NCI-H1436 treated with DMSO at 0.1 percent for 48 hours (cell line): Measurements from ENCODE around the gene TREM1.
"Not testable (repeated sequence)": the region's sequence is repeated elsewhere in the genome, so short reads cannot be mapped to it uniquely, and the experiment has no call there.

Experiments used
- DNase-seq: peaks from one replicate; lab custom pipeline; 2025; lab: John Stamatoyannopoulos, UW

TREM1 gene

GRCh38 chr6:41286544-41287346 lies at the start of gene TREM1:
TSS of gene TREM1 (minus strand) at chr6:41286682. CDS start at chr6:41286655, 27 bp downstream.
- DNase-seq = no peak

- no peak for DNase-seq
Measured at GRCh38 chr6:41335943-41336342, 49.5 kb upstream of the TREM1 start.

DNA sequence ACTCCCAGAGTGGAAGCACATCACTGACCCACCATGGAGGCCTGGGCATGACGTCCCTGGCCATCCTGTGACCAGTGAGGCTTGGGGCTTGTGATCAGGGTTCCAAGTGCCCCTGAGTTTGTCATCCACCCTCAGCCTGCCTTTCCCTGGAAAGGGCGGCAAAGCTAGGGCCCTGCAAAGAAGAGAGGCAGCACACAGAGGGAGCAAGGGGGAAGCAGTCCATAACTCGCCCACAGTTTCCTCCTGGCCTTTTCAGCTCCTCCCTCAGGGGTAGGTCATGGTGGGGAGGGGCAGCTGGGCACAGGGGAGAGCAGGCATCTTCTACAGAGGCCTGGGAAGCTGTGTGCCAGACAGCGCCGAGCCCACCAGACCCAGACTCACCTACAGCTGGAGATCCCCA lies 48.8 kb upstream of the TREM1 start, which contains the start of gene NCR2:
NCR2 (plus strand) TSS at position 313 of the 400 bp plus-strand sequence. CDS start 269 bp downstream, outside the sequence.
- DNase-seq = no peak

DNA sequence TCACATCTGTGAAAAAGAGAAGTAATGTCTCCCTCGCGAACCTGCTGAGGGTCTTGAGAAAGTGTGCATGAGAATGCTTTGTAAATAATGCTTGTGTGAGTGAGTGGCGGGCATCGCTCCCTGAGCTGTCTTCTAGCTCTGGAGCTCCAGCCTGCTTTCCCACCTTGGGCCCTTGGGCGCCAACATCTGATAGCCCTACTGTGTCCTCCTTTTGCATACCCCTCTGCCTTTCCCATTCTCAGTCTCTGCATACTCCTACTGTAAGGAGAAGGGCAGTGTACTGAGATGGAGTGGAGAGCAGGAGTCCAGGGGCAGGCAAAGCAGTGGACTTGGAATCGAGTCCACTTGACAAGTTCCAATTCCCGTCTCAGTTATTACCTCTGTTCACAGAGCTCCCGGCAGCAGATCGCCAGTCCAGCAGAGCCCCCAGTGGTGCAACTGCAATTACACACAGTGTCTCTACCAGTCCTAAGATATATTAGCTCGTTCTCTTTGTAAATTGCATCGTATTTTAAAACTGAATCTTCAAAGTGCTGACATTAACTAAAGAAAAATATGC lies 48.1 kb upstream of the TREM1 start:
- DNase-seq = no peak

GRCh38 chr6:41332842-41333736 lies 46.6 kb upstream of the TREM1 start:
- DNase-seq = no peak

DNA sequence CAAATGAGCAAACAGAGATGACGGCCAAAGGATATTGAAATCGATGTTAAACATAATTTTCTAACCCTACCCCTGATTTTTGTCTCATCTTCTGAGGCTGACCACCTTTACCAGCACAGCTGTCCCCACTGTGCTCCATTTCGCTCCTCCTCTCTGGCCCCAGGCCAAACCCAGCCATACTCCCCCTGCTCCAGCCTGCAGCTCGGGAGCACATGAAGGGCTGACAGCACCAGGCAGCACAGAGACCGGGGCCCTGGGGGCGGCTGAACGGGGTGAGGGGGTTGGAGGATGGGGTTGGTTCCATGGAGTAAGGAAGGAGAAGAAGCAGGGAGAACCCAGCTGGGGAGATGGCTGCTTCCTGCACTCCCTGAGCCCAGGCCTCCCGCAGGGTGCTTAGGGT lies 45.8 kb upstream of the TREM1 start:
- no peak for DNase-seq

DNA sequence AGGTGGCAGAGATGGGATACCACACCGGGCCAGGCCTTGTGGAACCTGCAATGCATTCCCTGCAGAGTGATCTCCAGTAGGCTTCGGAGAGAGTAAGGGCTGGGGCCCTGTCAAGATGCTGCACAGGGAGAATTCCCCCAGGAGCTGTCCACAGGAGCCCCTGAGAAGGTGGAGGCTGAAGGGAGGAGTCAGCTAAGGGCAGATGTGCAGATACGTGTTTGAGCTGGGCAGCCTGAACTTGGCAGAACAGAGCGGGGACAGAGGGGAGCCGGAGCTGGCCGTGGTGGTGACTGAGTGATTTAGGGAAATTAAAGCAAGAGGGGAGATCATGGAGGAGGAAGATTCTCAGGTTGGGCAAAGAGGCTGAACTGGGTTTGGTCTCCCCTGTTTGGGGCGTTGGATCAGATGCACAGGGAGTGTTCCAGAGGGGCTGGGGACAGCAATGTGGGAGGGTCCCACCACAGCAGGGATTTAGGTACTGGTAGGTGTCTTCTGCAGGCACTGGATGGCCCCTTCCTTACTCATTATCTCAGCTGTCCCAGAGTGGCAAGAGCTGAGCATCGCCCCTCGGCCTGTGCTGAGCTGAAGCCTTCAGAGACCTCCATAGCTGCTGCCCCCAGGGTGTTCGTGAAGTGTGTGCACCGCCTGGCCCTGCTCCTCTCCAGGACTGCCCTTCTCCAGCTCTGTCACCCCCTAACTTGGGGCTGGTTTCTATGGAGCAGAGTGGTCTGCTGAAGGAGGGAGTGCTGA lies 45.1 kb upstream of the TREM1 start:
- DNase-seq = no peak

GRCh38 chr6:41327177-41327576 lies 40.7 kb upstream of the TREM1 start:
- DNase-seq = no peak

GRCh38 chr6:41326092-41326491 lies 39.6 kb upstream of the TREM1 start:
- no peak for DNase-seq

- no peak for DNase-seq
Measured at GRCh38 chr6:41325446-41326066, 39.1 kb upstream of the TREM1 start.

DNA sequence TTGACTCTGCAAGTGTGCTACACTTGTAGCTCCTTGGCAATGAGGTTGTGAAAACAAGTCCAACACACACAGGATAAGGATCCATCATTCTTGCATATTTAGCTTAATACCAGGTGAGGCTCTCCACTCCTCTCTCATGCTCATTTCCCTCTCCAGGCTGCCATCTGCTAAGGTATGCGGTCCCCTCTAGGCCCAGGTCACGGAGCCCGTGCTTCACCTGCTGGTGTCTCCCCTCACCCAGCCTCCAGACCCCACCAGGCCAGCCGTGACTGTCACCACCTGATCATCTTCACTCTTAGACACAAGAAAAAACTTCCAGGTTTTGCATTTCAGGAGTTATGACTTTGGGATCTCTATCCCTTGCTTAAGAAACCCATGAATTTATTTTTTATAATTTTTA lies 34.7 kb upstream of the TREM1 start:
- no peak for DNase-seq

DNA sequence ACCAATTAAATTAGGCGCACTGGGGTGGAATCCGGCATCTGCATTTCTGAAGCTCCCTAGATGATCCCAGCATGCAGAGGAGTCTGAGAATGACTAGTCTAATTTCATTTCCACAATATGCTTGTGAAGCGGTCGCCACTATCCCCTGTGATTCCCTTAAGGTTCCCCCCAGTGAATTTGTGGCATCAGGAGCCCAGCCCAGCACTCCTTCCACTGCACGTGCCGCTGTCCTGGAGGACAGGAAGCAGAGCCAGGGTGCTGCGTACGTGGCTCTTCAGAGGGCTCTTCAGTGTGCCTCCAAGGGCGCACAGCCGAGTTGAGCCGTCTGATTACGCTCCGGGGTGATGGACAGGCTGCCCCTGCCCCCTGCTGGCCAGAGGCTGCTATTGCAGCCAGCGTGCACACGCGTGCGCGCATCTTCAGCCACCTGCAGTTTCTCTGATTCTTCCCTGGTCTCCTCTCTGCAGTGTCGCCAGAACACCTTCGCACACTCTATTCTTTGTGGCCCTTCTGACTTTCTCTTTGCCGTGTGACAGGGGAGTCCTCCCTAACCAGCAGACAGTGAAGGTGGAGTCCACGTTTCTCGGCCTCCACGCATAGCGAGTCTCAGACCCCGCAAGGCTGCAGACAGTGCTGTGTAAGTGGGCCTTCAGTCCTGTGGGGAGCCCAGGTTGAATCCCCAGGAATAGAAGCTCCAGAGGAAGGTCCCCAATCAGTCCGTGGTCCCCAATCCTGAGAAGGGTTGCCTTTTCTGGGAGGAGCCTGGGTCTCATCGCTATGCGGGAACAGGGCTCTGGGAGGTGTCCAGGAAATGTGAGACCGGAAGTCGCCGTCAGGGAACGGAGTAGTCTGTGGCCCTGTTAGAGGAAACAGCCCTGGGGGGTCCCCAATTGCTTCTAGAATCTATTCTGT lies 32.4 kb upstream of the TREM1 start:
- peak; percentile 68 for DNase-seq

GRCh38 chr6:41318261-41318653 lies 31.8 kb upstream of the TREM1 start:
- DNase-seq = no peak

GRCh38 chr6:41315943-41316620 lies 29.6 kb upstream of the TREM1 start:
- no peak for DNase-seq

GRCh38 chr6:41315203-41315602 lies 28.7 kb upstream of the TREM1 start:
- no peak for DNase-seq

- no peak for DNase-seq
Measured at GRCh38 chr6:41306187-41306854, 19.8 kb upstream of the TREM1 start.

DNA sequence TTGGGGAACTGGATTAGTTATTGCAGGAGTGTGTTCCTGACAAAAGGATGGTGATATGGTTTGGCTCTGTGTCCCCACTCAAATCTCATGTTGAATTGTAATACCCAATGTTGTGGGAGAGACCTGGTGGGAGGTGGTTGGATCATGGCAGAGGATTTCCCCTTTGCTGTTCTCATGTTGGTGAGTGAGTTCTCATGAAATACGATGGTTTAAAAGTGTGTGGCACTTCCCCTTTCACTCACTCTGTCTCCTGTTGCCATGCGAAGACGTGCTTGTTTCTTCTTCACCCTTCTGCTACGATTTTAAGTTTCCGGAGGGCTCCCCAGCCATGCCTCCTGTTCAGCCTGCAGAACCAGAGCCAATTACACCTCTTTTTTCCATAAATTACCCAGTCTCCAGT lies 16.2 kb upstream of the TREM1 start:
- no peak for DNase-seq

DNA sequence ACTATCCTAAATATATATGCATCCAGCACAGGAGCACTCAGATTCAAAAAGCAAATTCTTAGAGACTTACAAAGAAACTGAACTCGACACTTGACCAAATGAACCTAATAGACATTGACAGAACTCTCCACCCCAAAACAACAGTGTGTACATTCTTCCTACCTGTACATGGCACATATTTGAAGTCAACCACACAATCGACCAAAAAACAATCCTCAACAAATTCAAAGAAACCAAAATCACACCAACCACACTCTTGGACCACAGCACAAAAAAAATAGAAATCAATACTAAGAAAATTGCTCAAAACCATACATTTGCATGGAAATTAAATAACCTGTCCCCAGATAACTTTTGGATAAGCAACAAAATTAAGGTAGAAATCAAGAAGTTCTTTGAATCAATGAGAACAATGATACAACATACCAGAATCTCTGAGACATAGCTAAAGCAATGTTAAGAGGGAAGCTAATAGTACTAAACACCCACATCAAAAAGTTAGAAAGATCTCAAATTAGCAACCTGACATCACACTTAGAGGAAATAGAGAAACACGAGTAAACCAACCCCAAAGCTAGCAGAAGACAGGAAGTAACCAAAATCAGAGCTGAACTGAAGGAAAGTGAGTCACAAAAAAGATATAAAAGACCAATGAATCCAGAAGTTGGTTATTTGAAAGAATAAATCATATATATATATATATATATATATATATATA lies 12.5 kb upstream of the TREM1 start:
- DNase-seq = no peak

- DNase-seq = not testable (repeated sequence)
Measured at GRCh38 chr6:41297248-41297647, 10.8 kb upstream of the TREM1 start.
